ENCODE measurements around the gene FGF3. TPM values are rescaled to one million over a fixed set of nuclear protein-coding genes. Genes with fewer than 3 reads are reported as not detected.

Gene FGF3
- total and polyA plus RNA-seq, 8 donors, result not detected

DNA sequence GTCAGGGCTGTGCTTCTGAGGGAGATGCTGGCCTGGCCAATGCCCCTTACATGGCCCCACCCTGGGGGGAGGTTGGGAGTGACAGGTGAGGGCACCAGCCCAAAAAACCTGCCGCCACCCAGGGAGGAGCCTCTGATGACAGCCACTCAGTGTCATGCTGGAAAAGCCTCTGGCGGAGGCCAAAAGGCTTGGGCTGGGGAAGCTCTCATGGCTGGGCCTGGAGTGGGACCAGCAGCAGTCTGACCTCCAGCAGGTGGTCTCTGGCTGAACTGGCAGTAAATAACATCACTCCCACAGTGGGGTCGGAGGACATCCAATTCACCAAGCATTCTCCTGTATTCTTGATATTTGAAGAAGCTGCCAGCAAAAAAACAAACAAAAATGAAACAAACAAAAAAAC lies 20.1 kb downstream of the FGF3 start:
- no peaks in the 10 kb centered on the region for H3K27me3 ChIP-seq
- TF ChIP-seq CTCF (IDR thresholded peaks at IDR 0.05), result no peak
- H3K4me3 ChIP-seq, result no peak overlapping the region
- H3K27ac ChIP-seq, result no peak overlapping the region
- no peak for FAIRE-seq
- no peak for ATAC-seq
- no peaks in the 10 kb centered on the region for H3K4me1 ChIP-seq
- H3K9me3 ChIP-seq, result no peaks in the 10 kb centered on the region
- no peaks in the 10 kb centered on the region for H3K36me3 ChIP-seq
- 81 to 84% methylated on average over 3 of the region's 3 CpGs for WGBS, 2 donors
- no peak for DNase-seq
- intact Hi-C loops (cut with DNase I), result no loop called here

- ATAC-seq (no peak), FAIRE-seq (no peak), DNase-seq (peak in 1 of 6 donors; percentile 42)
- H3K4me3 ChIP-seq, result no peak overlapping the region
- TF ChIP-seq CTCF (IDR thresholded peaks at IDR 0.05), result no peak
- intact Hi-C loops (cut with DNase I), result no loop called here
- no peaks in the 10 kb centered on the region for H3K4me1 ChIP-seq
- 60 to 63% methylated on average over 14 of the region's 14 CpGs for WGBS, 2 donors
- no peaks in the 10 kb centered on the region for H3K9me3 ChIP-seq
- no peaks in the 10 kb centered on the region for H3K36me3 ChIP-seq
- no peak overlapping the region for H3K27ac ChIP-seq
- no peaks in the 10 kb centered on the region for H3K27me3 ChIP-seq
Measured at GRCh38 chr11:69797737-69798528, 21.3 kb downstream of the FGF3 start.

GRCh38 chr11:69797156-69797555 lies 22.1 kb downstream of the FGF3 start:
- ATAC-seq (no peak), DNase-seq (peak in 1 of 6 donors; percentile 36), FAIRE-seq (no peak)
- intact Hi-C loops (cut with DNase I), result no loop called here
- no peak for TF ChIP-seq CTCF (IDR thresholded peaks at IDR 0.05)
- Histone ChIP-seq H3K27me3 (no peaks in the 10 kb centered on the region), H3K4me1 (no peaks in the 10 kb centered on the region), H3K36me3 (no peaks in the 10 kb centered on the region), H3K4me3 (no peak overlapping the region), H3K9me3 (no peaks in the 10 kb centered on the region), H3K27ac (no peak overlapping the region)
- 60 to 67% methylated on average over 14 of the region's 14 CpGs for WGBS, 2 donors

DNA sequence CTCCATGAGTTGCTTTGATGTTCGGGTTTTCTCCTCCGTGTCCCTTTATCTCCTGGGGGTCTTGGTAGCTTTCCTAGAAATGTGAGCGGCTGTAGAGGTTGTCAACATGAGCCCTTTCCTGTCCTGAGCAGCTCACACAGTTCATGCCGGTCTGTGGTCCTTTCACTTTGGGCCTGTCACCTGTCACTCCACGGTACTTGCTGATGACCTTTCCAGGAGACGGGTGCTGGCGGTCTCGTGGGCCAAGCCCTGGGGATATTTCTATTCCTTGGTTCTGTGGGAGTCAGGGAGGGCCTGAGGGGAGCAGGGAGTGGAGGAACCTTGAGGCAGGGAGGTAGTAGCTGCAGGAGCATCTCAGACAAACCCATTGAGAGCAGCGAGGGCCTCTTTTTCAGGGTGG lies 23.2 kb downstream of the FGF3 start:
- Histone ChIP-seq H3K4me1 (no peaks in the 10 kb centered on the region), H3K27ac (no peak overlapping the region), H3K27me3 (no peaks in the 10 kb centered on the region), H3K4me3 (no peak overlapping the region), H3K9me3 (no peaks in the 10 kb centered on the region), H3K36me3 (no peaks in the 10 kb centered on the region)
- no peak for ATAC-seq
- no peak for FAIRE-seq
- DNase-seq, result no peak
- no peak for TF ChIP-seq CTCF (IDR thresholded peaks at IDR 0.05)
- WGBS, 2 donors, result 72 to 78% methylated on average over 9 of the region's 9 CpGs
- intact Hi-C loops (cut with DNase I), result no loop called here
